Measurements from ENCODE around the gene PRPH2. TPM values are rescaled to one million over a fixed set of nuclear protein-coding genes. Genes with fewer than 3 reads are reported as not detected.

The PRPH2 gene
- total RNA-seq, 2 experiments from 2014 or later: not detected

DNA sequence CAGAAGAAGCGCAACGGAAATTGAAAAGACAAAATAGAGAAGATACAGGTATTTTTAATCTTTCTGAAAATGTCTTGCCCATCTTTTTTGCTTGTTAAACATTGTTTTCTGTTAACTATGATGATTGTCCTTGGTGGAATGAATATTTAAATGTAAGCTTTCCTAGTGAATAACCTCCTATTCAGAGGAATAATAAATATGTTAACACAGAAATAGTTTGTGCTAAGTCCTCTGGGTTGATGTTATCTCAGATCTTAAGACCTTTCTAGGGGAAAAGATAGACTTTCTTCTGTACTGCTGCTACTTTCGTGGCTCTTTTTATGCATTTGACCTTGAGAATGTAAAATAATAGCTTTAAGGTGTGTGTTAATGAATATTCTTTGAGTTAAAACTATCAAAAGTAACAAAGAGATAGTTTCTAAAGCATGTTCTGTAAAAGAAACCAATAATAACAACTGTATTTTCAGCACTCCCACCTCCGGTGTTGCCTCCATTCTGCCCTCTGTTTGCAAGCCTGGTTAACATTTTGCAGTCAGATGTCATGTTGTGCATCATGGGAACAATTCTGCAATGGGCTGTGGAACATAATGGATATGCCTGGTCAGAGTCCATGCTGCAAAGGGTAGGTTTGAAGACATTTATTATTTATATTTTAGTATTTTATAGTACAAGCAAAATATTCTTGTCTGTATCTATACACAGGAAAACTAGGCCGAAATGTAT is 70.2 kb downstream of the PRPH2 start:
- Mint-ChIP-seq H3K4me3 (no peak overlapping the region), H3K36me3 (ENCODE audit: low read depth) (peaks cover 35% of the 10 kb centered on the region), H3K27me3 (no peaks in the 10 kb centered on the region), H3K9me3 (no peaks in the 10 kb centered on the region), H3K27ac (no peak overlapping the region), H3K4me1 (no peaks in the 10 kb centered on the region)
- CTCF ChIA-PET: interaction anchor here (0.5 to 0.7 kb wide), 2 partner anchors 50 to 449 kb away, joined by 3 to 4 read pairs; no protein-coding TSS in a partner anchor
- no peak for DNase-seq
- POLR2A ChIA-PET: no interaction called here

Other genes starting within 250 kb of the PRPH2 start
- gene UBR2, start 158.6 kb downstream of the PRPH2 start, total RNA-seq: 10 to 100 TPM; 30.2 to 32.1 TPM
- gene TBCC, start 23.5 kb upstream of the PRPH2 start, total RNA-seq: 10 to 100 TPM; 37.1 to 38.6 TPM
- 10 to 100 TPM; 23.4 to 27.8 TPM for gene BICRAL, start 59.5 kb upstream of the PRPH2 start, total RNA-seq
- gene RPL7L1, start 157.0 kb upstream of the PRPH2 start, total RNA-seq: 10 to 100 TPM; 68.7 to 74.0 TPM
- not detected for gene PTCRA, start 193.5 kb upstream of the PRPH2 start, total RNA-seq
- gene CNPY3, start 206.9 kb upstream of the PRPH2 start, total RNA-seq: 10 to 100 TPM; 69.7 to 75.0 TPM
- 1 to 10 TPM; 1.1 to 1.3 TPM for gene GNMT, start 238.2 kb upstream of the PRPH2 start, total RNA-seq